Activated naive CD4-positive, alpha-beta T cell treated with anti-CD3 and anti-CD28 coated beads, Interleukin-2, amount 50 U/mL, for 24 hours (primary cell): Measurements from ENCODE around the gene EPHA4.

ENCODE experiments used
- H3K27ac Mint-ChIP-seq: one replicate; pipeline ENCODE4 v1.8.0; 2021; ENCODE audit warnings: mild to moderate bottlenecking, mixed read lengths
- H3K27me3 Mint-ChIP-seq: one replicate; pipeline ENCODE4 v1.8.0; 2021; ENCODE audit warnings: mixed read lengths
- H3K36me3 Mint-ChIP-seq: one replicate; pipeline ENCODE4 v1.8.0; 2021; ENCODE audit warnings: mixed read lengths
- H3K4me1 Mint-ChIP-seq: one replicate; pipeline ENCODE4 v1.8.0; 2021; ENCODE audit warnings: mixed read lengths
- H3K4me3 Mint-ChIP-seq: one replicate; pipeline ENCODE4 v1.8.0; 2021; ENCODE audit warnings: mild to moderate bottlenecking, mixed read lengths
- H3K9me3 Mint-ChIP-seq: one replicate; pipeline ENCODE4 v1.8.0; 2021; ENCODE audit warnings: mixed read lengths

EPHA4 gene

DNA sequence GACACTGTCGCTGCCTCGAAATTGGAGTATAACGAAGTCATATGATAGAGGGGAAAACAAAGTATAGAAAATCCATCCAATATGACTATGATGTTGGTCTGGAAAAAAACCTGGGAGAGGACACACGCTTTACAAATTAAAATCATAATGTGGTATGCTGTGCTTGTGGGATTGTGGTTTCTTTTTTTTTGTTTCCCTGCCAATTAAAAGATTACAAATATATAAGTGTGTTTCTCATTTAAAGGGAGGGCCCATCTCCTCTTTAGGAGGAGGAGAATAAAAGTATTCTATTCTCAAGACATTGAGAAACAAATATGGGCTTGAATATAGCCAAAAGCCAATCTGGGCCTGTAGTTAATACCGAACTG is 86.6 kb downstream of the EPHA4 start:
- H3K4me1 Mint-ChIP-seq = no peaks in the 10 kb centered on the region
- H3K4me3 Mint-ChIP-seq = no peak overlapping the region
- peaks cover 3% of the 10 kb centered on the region for H3K36me3 Mint-ChIP-seq
- H3K9me3 Mint-ChIP-seq = no peaks in the 10 kb centered on the region
- no peaks in the 10 kb centered on the region for H3K27me3 Mint-ChIP-seq
- H3K27ac Mint-ChIP-seq = no peak overlapping the region

DNA sequence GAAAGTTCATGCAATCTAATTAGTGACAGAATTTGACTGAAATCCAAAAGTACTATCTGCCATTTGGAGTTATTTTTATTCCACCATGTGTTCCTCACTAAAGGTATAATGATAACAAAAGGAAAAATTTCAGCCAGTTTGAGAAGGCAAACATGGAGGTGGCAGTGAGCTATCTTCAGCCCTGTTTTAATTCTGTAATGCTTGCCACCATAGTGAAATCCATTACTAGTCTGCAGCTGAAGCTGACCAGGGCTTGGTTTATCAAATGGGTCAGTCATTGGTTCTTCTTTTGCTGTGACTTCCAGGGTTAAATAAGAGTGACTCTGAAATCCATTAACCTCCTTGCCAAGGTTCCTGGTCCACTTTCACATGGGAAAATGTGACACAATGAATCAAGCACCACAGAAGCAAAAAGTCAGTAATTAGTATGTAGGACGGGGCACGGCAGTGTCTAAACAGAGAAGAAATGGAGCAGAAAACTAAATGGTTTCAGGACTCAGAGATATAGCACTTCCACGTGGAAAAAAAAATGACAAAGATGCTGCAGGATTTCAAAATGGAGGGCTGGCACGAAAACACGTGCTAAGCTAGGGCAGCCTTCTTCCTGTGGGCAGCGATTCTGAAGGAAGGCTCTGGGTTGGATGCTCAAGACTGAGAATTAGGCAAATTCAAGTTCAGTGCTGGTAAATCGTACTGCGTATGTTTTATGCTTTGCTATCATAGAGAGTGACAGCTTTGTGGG is 87.2 kb downstream of the EPHA4 start:
- Mint-ChIP-seq H3K4me3 (no peak overlapping the region), H3K4me1 (no peaks in the 10 kb centered on the region), H3K36me3 (peaks cover 3% of the 10 kb centered on the region), H3K9me3 (no peaks in the 10 kb centered on the region), H3K27ac (no peak overlapping the region), H3K27me3 (no peaks in the 10 kb centered on the region)

DNA sequence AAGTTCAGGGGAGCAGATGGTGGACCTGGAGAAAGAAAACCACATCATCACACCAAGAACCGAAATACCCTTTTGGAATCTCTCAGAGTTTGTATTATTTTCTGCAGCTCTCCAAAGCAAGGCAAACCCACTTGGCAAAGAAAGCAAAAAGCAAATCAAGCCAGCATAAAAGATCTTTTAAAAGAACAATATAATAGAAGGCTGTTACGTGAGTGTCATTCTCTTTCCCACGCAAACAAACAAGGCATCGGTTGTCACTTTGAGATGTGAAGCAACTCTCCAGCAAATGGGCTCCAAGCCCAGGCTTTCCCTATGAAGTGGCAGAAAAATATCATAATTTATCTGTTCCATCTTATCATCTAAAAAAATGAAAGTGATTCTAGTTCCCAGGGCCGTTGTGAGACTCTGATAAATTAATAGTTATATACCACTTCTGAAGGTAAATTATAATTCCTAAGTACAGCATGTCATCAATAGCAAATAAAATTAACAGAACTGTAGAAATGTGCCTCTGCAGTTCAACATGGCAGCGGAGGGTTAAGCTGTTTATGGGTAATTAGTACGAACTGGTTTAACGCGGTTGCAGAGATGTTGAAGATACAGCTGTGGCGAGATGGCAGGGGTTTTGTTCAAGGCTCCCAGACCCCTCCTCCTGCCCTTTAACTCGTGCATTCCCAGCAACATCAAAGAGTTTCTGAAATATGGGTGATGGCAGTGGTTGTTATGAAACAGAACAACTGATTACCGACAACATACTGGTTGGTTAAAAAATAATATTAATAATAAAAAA is 89.2 kb downstream of the EPHA4 start:
- Mint-ChIP-seq H3K4me1 (no peaks in the 10 kb centered on the region), H3K36me3 (peaks cover 3% of the 10 kb centered on the region), H3K27ac (no peak overlapping the region)

DNA sequence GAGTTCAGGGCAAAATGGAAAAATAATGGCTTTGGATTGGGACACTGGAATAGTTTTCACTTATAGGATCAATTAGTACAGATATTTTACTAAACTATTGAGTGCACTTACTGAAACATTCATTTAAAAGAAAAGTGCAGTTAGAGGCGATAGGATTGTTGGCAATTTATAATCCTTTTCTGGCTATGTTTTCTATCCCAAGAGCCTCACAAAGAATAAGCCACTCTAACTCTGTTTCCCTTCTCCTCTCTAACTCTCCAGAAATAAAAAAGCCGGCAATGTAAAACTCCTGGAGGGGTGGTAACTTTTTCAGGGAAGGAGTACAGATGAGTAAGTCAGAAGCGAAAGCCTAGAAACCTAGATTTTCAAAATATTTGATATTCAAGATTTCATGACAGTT is 91.3 kb downstream of the EPHA4 start:
- H3K4me1 Mint-ChIP-seq = no peaks in the 10 kb centered on the region
- peaks cover 3% of the 10 kb centered on the region for H3K36me3 Mint-ChIP-seq
- H3K27me3 Mint-ChIP-seq = no peaks in the 10 kb centered on the region
- no peak overlapping the region for H3K4me3 Mint-ChIP-seq
- H3K27ac Mint-ChIP-seq = no peak overlapping the region
- H3K9me3 Mint-ChIP-seq = no peaks in the 10 kb centered on the region

More for the DNA sequence above, 89.2 kb downstream of the EPHA4 start:
- Mint-ChIP-seq H3K27me3 (no peaks in the 10 kb centered on the region), H3K9me3 (no peaks in the 10 kb centered on the region), H3K4me3 (no peak overlapping the region)

DNA sequence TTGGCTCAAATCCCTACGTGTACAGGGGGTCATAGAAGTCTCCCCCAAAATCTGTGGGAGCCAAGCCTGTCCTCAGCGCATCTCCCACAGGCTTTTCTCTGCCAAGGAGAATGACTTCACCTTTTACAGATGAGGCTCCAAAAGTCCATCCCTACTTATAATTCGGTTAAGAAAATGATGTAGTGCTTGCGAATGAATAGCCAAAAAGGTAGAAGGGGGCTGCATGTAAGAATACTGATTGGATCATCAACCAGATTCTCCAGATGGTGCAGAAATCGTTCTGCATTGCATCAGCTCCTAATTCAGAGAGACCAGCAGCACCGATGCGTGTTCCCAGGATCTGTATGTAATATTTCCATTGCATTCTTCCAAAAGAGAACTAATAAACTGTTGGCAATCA is 91.9 kb downstream of the EPHA4 start:
- Mint-ChIP-seq H3K27ac (no peak overlapping the region), H3K9me3 (no peaks in the 10 kb centered on the region), H3K4me1 (no peaks in the 10 kb centered on the region), H3K36me3 (peaks cover 3% of the 10 kb centered on the region), H3K27me3 (no peaks in the 10 kb centered on the region), H3K4me3 (no peak overlapping the region)

DNA sequence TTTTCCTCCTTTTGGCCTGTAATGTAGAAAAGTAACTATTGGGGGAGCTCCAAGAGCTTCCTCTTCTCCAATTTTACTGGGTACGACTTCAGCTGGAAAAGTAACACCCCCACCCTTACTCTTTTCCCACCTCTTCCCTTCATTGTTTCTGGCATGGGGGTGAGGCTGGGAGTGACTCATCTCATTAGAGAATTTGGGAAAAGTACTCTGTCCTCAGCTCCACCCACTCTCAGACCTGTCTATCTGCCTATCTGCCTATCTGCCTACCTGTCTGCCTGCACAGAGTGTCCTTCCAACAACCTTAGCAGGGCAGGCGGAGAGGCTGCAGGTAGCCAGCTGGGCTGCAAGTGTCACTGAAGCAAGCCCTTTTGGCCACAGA is 93.6 kb downstream of the EPHA4 start:
- Mint-ChIP-seq H3K4me3 (no peak overlapping the region), H3K9me3 (no peaks in the 10 kb centered on the region), H3K36me3 (peaks cover 3% of the 10 kb centered on the region), H3K27ac (no peak overlapping the region), H3K4me1 (no peaks in the 10 kb centered on the region), H3K27me3 (no peaks in the 10 kb centered on the region)

DNA sequence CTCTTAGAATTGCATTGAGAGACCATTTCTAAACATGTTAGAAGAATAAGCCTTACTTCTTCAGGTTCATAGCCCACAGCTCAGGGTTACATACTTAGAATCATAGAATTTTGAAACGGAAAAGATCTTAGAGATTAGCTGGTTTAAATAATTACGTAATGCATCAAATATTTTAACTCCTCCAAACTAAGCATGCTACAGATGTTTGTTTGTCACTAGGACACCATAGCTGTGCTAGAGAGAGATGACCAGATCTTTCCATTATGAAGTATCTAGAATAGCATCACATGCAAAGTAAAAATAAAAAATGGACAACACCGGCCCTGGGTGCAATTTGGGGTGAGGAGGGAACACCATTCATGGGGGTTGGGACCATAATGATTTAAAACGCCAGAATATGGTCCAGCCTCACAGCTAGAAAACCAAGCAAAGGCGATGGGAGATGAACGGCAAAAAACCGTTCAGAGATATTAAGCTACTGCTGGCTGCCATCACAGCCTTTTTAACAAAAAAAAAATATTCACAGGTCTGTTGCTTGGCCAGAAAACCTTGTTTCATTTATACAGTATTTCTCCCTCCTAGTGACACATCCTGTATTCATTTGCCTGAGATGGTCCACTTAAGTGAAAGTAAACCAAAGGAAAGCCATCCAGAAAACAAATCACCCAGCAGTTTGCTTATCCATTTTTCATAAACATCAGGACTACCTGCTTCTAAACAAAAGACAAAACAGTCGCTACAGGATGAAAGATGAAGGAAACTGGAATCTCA is 94.2 kb downstream of the EPHA4 start:
- Mint-ChIP-seq H3K9me3 (no peaks in the 10 kb centered on the region), H3K27ac (no peak overlapping the region), H3K36me3 (peaks cover 1% of the 10 kb centered on the region), H3K4me1 (no peaks in the 10 kb centered on the region), H3K4me3 (no peak overlapping the region), H3K27me3 (no peaks in the 10 kb centered on the region)

DNA sequence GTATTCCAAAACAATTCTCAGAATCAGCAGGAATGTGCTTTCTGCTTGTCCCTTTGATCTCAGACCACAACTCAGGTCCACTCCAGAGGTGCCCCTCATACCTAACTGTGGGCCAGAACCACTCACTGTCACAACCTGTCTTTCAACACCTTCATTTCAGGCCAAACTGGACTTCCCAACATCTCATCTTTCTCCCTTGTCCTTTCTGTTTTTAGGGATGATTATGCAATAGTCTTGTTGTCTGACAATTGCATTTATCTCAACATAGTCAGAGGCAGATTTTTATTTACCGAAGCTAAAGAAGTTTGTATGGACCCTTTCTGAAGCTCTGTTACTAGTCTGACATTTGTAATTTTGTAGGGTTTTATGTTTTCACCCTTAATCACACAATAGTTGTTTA is 95.9 kb downstream of the EPHA4 start:
- no peak overlapping the region for H3K27ac Mint-ChIP-seq
- H3K27me3 Mint-ChIP-seq = no peaks in the 10 kb centered on the region
- no peaks in the 10 kb centered on the region for H3K4me1 Mint-ChIP-seq
- no peaks in the 10 kb centered on the region for H3K36me3 Mint-ChIP-seq
- H3K4me3 Mint-ChIP-seq = no peak overlapping the region
- H3K9me3 Mint-ChIP-seq = no peaks in the 10 kb centered on the region

DNA sequence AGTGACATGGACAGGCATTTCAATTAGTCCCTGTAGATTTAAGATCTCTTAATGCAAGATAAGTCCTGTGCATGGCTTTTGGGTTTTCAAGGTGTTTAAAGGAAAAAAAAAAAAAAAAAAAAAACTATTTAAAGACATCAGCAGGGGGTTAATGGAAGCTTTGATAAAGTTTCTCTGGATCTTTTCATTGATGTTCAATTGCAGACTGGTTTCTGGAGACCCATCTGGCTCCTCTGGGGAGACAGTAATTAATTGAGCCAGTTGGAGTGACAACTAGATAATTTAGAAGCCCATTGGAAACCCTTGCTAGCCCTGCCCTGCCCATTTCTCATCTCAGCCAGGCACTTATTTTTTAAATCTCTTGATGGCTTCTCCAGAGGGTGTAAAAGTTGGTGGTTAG is 98.7 kb downstream of the EPHA4 start:
- no peaks in the 10 kb centered on the region for H3K27me3 Mint-ChIP-seq
- peaks cover 6% of the 10 kb centered on the region for H3K9me3 Mint-ChIP-seq
- no peaks in the 10 kb centered on the region for H3K36me3 Mint-ChIP-seq
- H3K27ac Mint-ChIP-seq = no peak overlapping the region
- no peak overlapping the region for H3K4me3 Mint-ChIP-seq
- H3K4me1 Mint-ChIP-seq = no peaks in the 10 kb centered on the region

DNA sequence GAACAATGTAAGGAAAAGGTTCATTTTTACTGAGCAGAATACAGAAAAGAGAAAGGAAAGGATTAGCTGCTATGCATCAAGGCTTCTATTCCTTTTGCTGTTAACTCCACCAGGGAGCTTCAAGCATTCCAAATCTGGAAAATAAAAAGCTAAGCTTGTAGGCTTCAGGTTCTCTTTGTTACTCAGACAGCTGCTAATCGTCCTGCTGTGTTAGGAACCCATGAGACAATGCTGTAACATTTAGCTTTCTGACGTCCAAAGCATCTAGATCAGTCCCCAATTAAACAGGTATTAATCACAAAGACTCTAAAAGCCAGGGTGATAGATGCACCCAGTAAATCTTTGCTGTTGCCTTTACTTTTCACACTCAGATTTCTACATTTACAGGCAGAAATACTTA is 103.8 kb downstream of the EPHA4 start:
- peaks cover 1% of the 10 kb centered on the region for H3K27me3 Mint-ChIP-seq
- no peak overlapping the region for H3K4me3 Mint-ChIP-seq
- H3K36me3 Mint-ChIP-seq = no peaks in the 10 kb centered on the region
- H3K27ac Mint-ChIP-seq = no peak overlapping the region
- peaks cover 6% of the 10 kb centered on the region for H3K9me3 Mint-ChIP-seq
- H3K4me1 Mint-ChIP-seq = peaks cover 40% of the 10 kb centered on the region

DNA sequence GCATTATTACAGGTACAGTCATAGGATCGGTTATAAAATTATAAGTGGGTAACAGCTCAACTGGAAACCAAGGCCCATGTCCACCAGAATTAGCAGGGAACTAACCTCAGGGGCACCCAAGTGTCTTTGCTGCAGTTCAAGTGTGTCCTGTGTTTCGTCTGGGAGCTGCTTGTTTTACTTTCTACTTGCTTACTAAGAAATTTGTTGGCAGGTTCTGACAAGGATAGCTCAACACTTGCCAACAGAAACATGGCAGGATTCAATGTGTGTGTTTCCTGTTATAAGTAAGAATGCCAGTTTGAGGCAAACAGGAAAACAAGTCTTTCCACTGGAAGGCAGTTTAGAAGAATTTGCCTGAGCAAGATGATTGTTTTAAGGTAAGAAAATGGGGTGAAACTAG is 104.5 kb downstream of the EPHA4 start:
- peaks cover 6% of the 10 kb centered on the region for H3K9me3 Mint-ChIP-seq
- no peak overlapping the region for H3K4me3 Mint-ChIP-seq
- H3K36me3 Mint-ChIP-seq = peaks cover 2% of the 10 kb centered on the region
- peaks cover 1% of the 10 kb centered on the region for H3K27me3 Mint-ChIP-seq
- H3K27ac Mint-ChIP-seq = no peak overlapping the region
- peaks cover 47% of the 10 kb centered on the region for H3K4me1 Mint-ChIP-seq

DNA sequence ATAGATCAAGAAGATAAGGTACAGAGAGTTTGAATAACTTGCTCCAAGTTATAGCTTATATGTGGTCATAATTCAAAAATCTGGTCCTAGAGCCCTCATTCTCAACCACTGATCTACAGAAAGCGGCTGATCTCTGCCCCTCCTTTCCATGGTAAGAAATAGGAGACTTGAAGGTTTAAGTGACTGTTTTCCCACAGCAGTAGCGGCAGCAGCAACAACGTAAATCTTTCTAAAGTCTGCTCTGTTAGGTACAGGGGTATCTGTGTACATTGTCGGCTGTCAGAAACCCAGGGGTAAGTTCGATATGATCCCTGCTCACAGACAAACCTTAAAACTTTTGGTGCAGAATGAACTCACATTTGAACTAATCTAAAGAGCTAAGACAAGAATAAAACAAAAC is 105.4 kb downstream of the EPHA4 start:
- Mint-ChIP-seq H3K4me3 (no peak overlapping the region), H3K36me3 (peaks cover 3% of the 10 kb centered on the region), H3K4me1 (peaks cover 49% of the 10 kb centered on the region), H3K9me3 (peaks cover 6% of the 10 kb centered on the region), H3K27me3 (peaks cover 1% of the 10 kb centered on the region), H3K27ac (peak overlapping the region; percentile 10)

DNA sequence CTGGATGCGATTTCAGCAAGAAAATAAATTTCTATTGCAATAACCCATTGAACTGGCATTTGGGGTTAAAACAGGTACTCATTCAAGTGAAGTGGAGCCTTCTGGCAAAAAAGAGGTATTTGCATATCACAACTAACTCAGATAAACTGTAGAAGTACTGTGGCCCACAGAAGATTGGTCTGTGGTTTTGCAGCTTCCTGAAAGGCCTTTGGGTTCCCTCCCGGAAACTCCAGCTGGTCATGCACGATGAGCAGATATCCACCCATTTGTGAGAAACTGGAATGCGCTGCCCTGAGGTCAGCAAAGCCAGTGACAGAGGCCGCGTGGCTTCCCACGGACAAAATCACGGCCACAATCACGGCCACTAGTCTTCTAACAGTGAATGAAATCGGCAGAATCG is 106.3 kb downstream of the EPHA4 start:
- Mint-ChIP-seq H3K9me3 (peaks cover 6% of the 10 kb centered on the region), H3K4me3 (no peak overlapping the region), H3K4me1 (peaks cover 49% of the 10 kb centered on the region), H3K27me3 (peaks cover 1% of the 10 kb centered on the region), H3K36me3 (peaks cover 3% of the 10 kb centered on the region), H3K27ac (no peak overlapping the region)

DNA sequence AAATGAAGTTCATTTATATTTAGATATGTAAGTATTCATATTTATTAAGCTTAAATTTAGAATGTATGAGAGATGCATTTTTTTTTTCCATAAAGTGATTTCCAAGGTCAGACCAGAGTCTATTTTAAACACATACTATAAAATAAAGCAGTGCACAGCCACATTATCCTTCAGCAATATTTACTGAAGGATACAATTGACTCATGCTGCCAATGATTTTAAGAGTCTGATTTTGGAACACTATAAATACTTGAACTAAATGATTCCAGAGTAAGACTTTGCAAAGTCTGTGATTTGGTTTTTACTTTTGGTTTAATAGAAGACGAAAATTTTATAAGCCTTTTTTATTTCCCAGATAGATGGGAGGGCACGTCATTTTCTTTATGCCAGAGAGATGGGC is 107.1 kb downstream of the EPHA4 start:
- Mint-ChIP-seq H3K4me1 (peaks cover 49% of the 10 kb centered on the region), H3K27ac (no peak overlapping the region)

DNA sequence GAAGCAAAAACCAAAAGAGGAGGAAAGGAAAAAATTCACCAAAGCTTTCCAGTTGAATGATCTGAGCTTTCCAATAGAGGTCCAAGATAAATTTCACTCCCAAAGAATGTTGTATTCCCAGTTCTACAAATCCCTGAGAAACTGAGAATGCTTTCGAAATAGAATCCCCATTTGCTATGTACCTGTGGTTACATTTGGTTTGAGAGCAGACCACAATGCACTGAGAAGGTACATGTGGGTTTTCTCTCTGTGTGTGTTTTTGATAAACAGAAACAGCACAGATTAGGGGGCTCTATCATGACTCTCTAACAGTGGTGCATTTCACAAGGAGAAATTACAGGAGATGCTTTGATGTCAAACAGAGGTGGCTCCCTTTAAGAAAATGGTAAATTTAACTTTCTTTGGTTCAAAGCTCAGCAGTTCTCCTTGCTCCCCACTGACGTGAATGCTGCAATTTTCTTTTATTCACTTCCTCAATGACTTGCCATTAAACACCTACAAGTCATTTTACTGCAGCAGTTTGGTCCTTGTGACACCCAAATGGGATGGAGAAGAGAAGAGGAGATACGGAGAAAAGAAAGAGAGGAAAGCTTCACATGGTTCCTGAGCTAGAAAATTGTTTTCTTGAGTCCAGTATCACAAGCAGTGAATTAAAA is 108.7 kb downstream of the EPHA4 start:
- no peaks in the 10 kb centered on the region for H3K9me3 Mint-ChIP-seq
- no peak overlapping the region for H3K4me3 Mint-ChIP-seq
- peak overlapping the region; percentile 17 for H3K27ac Mint-ChIP-seq
- peaks cover 1% of the 10 kb centered on the region for H3K27me3 Mint-ChIP-seq
- H3K4me1 Mint-ChIP-seq = peaks cover 49% of the 10 kb centered on the region
- peaks cover 3% of the 10 kb centered on the region for H3K36me3 Mint-ChIP-seq

More for the DNA sequence above, 107.1 kb downstream of the EPHA4 start:
- Mint-ChIP-seq H3K27me3 (peaks cover 1% of the 10 kb centered on the region), H3K4me3 (no peak overlapping the region), H3K9me3 (peaks cover 5% of the 10 kb centered on the region), H3K36me3 (peaks cover 3% of the 10 kb centered on the region)
